Fibroblast of the aortic adventitia (primary cell): Measurements from ENCODE around the gene PIKFYVE. TPM values are rescaled to one million over a fixed set of nuclear protein-coding genes. Genes with fewer than 3 reads are reported as not detected.
A peak's percentile ranks its signal among the peaks of the same experiment; 100 is the strongest.
"Not testable (repeated sequence)": the region's sequence is repeated elsewhere in the genome, so short reads cannot be mapped to it uniquely, and the experiment has no call there.

Source experiments
- DNase-seq: peaks from one replicate; pipeline ENCODE4 v3.0.0-alpha.2; 2010; ENCODE audit warnings: low read depth
- H3K4me3 ChIP-seq: 2 replicates; pipeline ENCODE4 v1.5.1; 2011; ENCODE audit warnings: low read depth, mild to moderate bottlenecking, control low read depth, low read length, moderate library complexity
- total RNA-seq: library from RNA; depleted of rRNA; stranded (reverse); fragments of >200 nt; gene quantifications from 2 replicates; pipeline ENCODE4 v1.2.3, GENCODE V29; 2012; ENCODE audit warnings: low replicate concordance
- TF ChIP-seq, protein P1 (sequence below): IDR thresholded peaks from 2 replicates; pipeline ENCODE4 v1.5.1; 2011; ENCODE audit warnings: mild to moderate bottlenecking, low read length, control low read depth, inconsistent platforms; ENCODE audit not compliant: insufficient read depth

Gene PIKFYVE, protein sequence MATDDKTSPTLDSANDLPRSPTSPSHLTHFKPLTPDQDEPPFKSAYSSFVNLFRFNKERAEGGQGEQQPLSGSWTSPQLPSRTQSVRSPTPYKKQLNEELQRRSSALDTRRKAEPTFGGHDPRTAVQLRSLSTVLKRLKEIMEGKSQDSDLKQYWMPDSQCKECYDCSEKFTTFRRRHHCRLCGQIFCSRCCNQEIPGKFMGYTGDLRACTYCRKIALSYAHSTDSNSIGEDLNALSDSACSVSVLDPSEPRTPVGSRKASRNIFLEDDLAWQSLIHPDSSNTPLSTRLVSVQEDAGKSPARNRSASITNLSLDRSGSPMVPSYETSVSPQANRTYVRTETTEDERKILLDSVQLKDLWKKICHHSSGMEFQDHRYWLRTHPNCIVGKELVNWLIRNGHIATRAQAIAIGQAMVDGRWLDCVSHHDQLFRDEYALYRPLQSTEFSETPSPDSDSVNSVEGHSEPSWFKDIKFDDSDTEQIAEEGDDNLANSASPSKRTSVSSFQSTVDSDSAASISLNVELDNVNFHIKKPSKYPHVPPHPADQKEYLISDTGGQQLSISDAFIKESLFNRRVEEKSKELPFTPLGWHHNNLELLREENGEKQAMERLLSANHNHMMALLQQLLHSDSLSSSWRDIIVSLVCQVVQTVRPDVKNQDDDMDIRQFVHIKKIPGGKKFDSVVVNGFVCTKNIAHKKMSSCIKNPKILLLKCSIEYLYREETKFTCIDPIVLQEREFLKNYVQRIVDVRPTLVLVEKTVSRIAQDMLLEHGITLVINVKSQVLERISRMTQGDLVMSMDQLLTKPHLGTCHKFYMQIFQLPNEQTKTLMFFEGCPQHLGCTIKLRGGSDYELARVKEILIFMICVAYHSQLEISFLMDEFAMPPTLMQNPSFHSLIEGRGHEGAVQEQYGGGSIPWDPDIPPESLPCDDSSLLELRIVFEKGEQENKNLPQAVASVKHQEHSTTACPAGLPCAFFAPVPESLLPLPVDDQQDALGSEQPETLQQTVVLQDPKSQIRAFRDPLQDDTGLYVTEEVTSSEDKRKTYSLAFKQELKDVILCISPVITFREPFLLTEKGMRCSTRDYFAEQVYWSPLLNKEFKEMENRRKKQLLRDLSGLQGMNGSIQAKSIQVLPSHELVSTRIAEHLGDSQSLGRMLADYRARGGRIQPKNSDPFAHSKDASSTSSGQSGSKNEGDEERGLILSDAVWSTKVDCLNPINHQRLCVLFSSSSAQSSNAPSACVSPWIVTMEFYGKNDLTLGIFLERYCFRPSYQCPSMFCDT (N-terminal part only)
- 39.2 and 45.8 TPM in 2 replicates for total RNA-seq

DNA sequence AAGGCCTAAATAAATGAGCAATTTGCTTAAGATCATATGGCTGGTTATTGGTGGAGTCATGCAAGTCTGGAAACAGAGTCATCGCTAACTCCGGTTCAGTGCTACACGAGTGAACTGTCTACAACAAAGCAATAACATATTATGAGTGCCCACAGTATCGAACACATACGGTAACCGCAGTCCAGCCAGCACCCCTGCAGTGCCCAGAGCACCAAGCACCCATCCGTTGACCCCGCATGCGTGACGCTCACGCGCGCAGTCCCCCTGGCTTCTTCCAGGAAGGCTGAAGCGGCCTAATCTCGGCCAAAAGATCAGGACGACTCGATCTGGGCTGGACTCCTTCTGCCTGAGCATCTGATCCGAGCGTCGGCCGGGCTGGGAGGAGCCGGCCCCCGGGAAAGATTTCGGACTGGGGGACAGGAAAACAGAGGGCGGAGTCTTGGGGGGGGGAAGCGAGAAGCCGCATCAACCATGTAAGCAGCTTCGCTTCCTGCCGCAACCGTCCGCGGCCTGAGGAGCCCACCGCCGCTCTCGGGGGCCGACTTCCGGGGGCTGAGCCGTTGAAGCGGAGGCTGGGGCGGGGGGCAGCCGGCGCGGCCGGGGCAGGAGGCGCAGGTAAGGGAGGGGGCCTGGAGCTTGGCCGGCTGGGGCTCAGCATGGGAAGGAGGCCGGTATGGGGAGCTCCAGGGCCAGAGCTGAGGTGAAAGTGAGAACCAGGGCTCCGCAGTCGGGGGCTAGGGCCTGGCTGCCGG, at the start of gene PIKFYVE:
TSS of gene PIKFYVE (plus strand) at position 455 of the 752 bp plus-strand sequence. CDS start 5,265 bp downstream, outside the sequence.
- peak within 1 kb of the TSS; percentile 93 for H3K4me3 ChIP-seq
- peak; percentile 98 for DNase-seq
- TF ChIP-seq, protein P1, sequence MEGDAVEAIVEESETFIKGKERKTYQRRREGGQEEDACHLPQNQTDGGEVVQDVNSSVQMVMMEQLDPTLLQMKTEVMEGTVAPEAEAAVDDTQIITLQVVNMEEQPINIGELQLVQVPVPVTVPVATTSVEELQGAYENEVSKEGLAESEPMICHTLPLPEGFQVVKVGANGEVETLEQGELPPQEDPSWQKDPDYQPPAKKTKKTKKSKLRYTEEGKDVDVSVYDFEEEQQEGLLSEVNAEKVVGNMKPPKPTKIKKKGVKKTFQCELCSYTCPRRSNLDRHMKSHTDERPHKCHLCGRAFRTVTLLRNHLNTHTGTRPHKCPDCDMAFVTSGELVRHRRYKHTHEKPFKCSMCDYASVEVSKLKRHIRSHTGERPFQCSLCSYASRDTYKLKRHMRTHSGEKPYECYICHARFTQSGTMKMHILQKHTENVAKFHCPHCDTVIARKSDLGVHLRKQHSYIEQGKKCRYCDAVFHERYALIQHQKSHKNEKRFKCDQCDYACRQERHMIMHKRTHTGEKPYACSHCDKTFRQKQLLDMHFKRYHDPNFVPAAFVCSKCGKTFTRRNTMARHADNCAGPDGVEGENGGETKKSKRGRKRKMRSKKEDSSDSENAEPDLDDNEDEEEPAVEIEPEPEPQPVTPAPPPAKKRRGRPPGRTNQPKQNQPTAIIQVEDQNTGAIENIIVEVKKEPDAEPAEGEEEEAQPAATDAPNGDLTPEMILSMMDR: no peak

- DNase-seq, H3K4me3 ChIP-seq: not testable (repeated sequence)
Measured at GRCh38 chr2:208221873-208222272, 44.2 kb upstream of the PIKFYVE start.

- TF ChIP-seq, protein P1: no peak
- no peak for DNase-seq
- no peak overlapping the region for H3K4me3 ChIP-seq
Measured at GRCh38 chr2:208222351-208222750, 43.7 kb upstream of the PIKFYVE start.

DNA sequence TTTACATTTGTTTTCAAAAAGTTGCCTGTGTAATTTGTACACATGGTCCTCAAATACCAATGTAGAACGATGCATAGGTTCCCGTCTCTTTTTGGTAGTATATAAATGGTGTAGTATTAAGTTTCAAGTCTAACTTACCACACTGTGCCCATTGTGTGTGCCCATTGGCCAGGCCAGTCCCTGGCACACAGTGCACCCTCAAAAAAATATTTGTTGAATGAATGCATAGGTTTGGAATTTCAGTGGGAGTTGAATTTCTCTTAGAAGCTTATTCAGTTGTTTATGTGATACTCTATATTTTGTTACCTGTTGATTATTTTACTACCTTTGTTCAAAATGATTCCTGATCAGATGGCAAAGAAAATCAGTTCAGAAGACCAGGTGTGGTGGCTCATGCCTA, 41.3 kb upstream of the PIKFYVE start:
- TF ChIP-seq, protein P1: no peak
- no peak overlapping the region for H3K4me3 ChIP-seq
- DNase-seq: no peak

- TF ChIP-seq, protein P1: no peak
- no peak overlapping the region for H3K4me3 ChIP-seq
- no peak for DNase-seq
Measured at GRCh38 chr2:208227581-208228232, 38.3 kb upstream of the PIKFYVE start.

- TF ChIP-seq, protein P1: no peak
- H3K4me3 ChIP-seq: no peak overlapping the region
- DNase-seq: no peak
Measured at GRCh38 chr2:208228476-208228875, 37.6 kb upstream of the PIKFYVE start.
